Measurements from ENCODE around the gene MUCL3.
"Not testable (repeated sequence)": the region's sequence is repeated elsewhere in the genome, so short reads cannot be mapped to it uniquely, and the experiment has no call there.

Gene MUCL3

DNA sequence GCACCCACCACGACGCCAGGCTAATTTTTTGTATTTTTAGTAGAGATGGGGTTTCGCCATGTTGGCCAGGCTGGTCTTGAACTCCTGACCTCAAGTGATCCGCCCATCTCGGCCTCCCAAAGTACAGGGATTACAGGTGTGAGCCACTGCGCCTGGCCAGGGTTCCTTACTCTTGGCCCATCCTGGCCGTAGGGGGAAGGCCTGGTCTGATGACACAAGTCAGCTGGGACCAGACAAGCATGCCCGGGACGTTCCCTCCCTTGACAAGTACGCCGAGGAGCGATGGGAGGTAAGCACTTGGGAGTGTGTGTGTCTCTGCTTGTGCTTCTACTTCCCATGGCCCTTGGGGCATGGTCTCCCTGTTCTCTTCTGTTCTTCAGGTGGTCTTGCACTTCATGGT lies 30.3 kb upstream of the MUCL3 start:
- DNase-seq (ENCODE audit: low read depth in 3 of 3), result not testable (repeated sequence)

DNA sequence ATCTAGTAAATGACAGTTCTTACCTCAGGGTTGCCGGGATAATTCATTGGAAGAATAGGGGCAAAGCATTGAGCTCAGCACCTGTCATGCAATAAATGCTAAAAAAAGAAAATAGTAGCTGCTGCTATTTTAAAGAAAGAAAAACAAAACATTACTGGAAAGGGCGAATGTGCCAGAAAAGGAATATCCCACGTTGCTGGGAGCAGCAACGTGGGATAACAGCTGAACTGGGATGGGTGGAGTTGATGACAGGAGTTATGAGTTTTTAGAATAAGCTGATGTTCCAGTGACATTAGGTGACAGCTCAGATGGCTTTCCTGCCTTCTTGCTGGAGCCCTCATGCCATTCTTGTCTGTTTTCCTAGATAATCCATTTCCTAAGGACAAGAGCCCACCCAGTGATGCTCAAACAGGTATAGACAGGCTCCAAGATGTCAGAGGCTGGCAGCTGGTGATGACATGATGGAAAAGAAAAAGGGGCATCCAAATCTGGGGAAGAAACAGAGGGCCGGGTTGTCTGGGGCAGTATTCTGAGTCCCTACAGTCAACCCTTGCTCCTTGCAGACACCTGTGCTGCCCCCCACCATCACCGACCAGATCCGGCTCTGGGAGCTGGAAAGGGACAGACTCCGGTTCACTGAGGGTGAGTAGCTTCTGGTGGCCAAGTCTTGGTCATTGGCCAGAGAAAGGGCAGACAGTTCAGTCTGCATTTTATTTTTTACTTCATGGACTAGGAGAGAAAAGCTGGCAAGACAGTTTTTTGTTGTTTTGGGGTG lies 27.8 kb upstream of the MUCL3 start:
- DNase-seq (ENCODE audit: low read depth in 3 of 3), result no peak

DNA sequence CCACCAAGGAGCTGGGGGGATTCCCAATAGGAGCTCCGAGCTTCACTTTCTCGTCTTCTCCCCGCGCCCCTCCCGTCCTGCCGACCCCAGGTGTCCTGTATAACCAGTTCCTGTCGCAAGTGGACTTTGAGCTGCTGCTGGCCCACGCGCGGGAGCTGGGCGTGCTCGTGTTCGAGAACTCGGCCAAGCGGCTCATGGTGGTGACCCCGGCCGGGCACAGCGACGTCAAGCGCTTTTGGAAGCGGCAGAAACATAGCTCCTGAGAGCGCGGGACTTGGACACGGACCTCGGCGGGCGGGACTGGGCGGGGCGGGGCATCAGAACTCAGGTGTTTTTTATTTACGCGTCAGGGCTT lies 27.1 kb upstream of the MUCL3 start:
- no peak for DNase-seq (ENCODE audit: low read depth in 3 of 3)

DNA sequence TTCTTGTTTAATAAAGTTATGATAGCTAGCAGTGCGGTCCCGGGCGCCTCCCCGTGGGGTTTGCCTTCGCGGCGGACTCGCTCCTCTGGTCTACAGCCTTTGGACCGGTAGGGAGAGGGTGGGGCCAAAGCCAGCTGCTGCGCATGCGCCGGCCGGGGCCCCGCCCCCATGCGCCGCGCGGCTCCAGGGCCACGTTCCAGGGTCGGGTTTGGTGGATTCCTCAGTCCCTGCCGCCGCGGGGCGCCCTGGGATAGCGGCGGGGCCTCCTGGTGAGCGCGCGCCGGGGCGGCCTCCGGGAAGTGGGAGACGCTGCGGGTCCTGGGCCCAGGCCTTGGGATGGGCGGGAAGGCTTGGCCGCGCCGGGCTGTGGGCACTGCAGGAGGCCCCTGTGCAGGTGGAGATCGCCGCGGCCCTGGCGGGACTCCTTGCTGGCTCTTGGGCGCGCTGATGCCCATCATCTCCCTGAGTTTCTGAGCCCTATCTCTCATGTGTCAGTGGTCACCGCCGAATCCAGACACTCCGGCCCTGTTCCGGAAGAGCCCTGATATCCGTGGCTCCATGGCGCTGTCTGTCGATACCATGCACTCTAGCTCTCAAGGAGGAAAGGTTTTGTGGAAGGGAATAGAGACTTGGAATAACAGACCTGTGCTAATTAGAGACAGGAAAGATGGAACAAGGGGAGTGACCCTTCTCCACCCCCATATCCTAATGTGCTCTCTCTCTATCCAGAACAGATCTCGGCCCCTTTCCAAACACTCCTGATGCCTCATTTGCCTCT lies 26.5 kb upstream of the MUCL3 start, which contains the start of gene VARS2:
VARS2 (plus strand) TSS at position 163 of the 778 bp plus-strand sequence; CDS start at position 762, 599 bp downstream.
- peak; percentile 77 to 86 (median 81) for DNase-seq (ENCODE audit: low read depth in 3 of 3)

DNA sequence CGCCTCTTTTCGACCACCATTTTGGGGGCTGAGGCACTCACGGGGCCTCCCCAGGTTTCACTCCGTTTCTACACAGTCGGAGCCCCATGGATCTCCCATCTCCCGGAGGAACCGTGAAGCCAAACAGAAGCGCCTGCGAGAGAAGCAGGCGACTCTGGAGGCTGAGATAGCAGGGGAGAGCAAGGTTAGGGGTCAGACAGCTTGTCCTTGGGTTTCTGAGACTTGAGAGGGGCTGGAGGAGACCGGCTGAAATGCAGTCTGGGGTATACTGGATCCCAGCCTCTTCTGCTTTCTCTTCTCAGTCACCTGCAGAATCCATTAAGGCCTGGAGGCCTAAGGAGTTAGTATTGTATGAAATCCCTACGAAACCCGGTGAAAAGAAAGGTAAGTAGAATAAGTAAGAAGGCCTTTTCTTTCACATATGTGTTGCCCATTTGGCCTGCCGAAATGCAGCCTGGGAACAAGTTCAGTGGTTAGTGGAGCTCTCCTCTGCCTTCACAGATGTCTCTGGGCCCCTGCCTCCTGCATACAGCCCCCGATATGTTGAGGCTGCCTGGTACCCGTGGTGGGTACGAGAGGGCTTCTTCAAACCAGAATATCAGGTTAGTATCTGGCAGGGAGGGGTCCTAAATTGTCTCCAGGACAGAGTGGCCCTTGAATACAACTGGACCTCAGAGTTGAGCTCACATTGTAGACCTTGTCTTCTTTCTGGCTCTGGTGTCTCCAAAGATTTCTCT lies 25.8 kb upstream of the MUCL3 start:
- no peak for DNase-seq (ENCODE audit: low read depth in 3 of 3)

DNA sequence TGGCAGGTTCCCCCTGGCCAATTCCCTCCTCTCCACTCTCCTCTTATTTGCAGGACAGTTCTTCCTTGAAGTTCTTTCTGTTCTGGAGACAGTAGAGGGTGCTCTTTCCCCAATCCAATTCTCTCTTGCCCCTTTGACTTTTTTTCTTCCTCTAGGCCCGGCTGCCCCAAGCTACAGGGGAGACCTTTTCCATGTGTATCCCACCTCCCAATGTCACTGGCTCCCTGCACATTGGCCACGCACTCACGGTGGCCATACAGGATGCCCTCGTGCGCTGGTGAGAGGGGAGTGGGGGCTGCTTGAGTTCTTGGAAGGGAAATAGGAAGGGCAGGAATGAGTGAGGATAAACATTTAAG lies 25.2 kb upstream of the MUCL3 start:
- DNase-seq (ENCODE audit: low read depth in 3 of 3), result no peak

DNA sequence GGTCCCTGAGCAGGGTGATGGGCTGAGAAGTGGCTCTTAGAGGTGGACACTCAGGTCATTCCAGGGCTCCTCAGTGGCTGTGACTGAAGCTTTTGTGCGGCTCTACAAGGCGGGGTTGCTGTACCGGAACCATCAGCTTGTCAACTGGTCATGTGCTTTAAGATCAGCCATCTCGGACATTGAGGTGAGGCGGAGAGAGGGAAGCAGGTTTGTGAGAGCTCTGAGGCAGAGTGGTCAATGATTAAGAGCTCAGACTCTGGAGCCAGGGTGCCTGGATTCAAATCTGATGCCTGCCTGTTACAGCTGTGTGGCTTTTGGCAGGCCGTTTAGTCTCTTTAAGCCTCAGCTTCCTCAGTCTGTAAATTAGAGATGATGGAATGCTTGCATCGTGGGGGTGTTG lies 23.7 kb upstream of the MUCL3 start:
- DNase-seq (ENCODE audit: low read depth in 3 of 3), result no peak

DNA sequence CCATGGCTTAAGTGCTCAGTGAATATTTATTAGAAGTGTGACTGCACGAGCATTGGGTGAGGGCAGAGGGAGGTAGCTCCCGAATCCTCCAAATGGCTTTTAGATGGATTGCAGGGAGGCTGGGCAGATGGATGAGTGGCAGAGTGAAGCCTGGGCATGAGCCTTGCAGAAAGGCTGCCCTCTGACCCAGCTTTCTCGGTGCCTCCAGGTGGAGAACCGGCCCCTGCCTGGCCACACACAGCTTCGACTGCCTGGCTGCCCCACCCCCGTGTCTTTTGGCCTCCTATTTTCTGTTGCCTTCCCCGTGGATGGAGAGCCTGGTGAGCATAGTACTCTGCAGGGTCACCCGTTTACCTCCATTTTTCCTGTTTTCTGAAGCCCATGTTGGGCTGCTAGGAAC lies 23.3 kb upstream of the MUCL3 start:
- no peak for DNase-seq (ENCODE audit: low read depth in 3 of 3)

DNA sequence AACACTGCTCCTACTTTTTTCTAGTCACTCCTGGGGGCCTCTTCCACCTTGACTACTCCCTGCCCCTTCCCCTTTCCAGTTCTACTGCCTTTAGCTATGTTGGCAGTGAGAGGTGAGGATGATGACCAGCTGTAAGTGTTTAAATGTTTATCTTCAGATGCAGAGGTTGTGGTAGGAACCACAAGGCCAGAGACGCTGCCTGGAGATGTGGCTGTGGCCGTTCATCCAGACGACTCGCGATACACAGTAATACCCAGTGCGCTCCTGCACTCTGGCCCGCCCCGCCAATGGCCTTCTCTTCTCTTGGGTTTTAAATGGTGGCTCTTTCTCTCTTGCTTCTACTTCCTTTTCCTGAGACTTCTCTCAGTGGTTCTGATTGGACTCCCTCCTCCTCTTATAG lies 22.1 kb upstream of the MUCL3 start:
- DNase-seq (ENCODE audit: low read depth in 3 of 3), result no peak

DNA sequence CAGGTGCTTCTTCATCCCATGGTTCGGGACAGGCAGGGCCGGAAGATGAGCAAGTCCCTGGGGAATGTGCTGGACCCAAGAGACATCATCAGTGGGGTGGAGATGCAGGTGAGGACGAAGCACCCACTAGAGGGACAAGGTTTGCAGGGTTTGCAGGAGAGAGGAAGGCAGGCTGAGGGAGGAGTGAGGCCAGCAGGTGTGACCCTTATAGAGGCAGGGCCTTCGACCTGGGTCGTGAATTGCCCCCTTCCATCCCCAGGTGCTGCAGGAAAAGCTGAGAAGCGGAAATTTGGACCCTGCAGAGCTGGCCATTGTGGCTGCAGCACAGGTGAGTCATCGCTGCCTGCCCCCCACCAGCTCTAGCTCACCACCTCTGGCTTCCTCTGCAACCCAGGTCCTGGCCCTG lies 18.3 kb upstream of the MUCL3 start:
- DNase-seq (ENCODE audit: low read depth in 3 of 3), result no peak

DNA sequence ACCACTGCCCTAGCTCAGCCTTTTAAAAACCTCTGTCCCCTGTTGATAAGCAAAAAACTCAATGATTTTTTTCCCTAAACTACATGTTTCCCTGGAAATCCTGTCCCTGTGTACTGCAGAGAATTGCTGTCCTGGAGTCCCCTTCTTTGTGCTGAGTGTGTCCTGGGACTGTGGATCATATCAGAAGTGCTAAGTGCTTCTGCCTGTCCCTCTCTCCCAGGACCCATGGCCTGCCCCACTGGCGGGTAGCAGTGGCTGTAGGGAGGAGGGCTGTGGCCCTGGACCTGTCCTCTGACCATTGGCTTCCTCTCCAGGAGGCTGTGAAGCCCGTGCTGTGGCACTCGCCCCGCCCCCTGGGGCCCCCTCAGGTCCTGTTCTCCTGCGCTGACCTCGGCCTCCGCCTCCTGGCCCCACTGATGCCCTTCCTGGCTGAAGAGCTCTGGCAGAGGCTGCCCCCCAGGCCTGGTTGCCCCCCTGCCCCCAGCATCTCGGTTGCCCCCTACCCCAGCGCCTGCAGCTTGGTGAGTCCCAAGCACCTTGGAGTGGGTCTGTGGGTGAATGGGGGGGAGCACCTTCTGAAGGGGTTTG lies 16.6 kb upstream of the MUCL3 start:
- DNase-seq (ENCODE audit: low read depth in 3 of 3), result not testable (repeated sequence)

DNA sequence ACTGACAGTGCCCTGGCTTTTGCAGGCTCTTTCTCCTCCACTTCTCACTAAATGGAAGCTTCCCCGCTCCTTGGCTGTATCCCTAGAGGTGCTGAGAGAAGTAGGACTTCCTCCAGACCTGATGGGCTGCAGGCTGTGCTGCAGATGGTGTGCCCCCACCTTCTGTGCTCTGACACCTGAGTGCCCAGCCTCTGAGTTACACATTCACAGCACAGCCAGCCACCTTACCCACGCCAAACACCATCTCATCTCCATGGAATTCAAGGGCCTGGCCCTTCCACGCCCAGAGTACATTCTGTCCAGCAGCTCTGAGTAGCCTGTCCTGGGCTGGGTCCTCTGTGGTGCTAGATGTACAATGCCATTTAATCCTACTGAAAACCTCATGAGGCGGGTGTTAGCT lies 14.1 kb upstream of the MUCL3 start:
- no peak for DNase-seq (ENCODE audit: low read depth in 3 of 3)

DNA sequence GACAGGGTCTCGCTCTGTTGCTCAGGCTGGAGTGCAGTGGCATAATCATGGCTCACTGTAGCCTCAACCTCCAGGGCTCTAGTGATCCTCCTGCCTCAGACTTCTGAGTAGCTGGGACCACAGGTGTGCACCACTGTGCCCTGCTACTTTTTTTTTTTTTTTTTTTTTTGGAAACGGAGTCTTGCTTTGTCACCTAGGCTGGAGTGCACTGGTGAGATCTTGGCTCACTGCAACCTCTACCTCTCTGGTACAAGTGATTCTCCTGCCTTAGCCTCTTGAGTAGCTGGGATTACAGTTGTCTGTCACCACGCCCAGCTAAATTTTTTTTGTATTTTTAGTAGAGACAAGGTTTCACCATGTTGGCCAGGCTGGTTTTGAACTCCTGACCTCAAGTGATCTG lies 13.7 kb upstream of the MUCL3 start:
- DNase-seq (ENCODE audit: low read depth in 3 of 3), result not testable (repeated sequence)

DNA sequence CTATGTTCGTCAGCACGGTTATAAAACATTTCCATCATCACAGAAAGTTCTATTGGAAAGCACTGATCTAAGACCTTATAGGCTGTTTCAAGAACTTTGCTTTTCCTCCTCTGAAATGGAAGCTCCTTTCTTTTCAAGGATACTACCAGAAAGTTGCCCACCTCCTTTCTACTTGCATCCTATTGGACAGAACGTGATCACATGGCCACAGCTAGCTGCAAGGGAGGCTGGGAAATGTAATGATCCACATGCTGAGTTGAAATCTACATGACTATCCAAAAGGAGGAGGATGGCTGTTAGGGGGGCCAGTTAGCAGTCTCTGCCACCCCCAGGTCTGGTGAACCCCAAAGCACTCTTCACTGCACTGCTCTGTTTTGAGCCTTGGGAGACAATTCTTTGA lies 12.1 kb upstream of the MUCL3 start:
- DNase-seq (ENCODE audit: low read depth in 3 of 3), result no peak

DNA sequence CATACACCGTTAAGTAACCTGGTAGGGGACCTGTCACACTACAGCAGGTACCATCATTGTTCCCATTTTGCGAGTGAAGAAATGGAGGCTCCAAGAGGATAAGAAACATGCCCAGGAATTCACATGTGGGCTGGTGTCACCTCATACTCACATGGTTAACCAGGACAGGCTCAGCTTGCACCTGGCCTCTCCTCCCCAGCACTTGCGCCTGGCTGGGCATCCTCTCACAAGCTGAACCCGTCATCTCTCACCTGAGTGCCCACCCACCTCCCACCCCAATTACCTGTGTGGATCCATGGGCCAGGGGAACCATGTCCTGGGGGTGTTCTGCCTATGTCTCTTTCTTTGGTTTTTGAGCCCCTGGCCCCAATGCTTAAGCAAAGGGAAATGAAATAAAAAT lies 10.3 kb upstream of the MUCL3 start:
- no peak for DNase-seq (ENCODE audit: low read depth in 3 of 3)

DNA sequence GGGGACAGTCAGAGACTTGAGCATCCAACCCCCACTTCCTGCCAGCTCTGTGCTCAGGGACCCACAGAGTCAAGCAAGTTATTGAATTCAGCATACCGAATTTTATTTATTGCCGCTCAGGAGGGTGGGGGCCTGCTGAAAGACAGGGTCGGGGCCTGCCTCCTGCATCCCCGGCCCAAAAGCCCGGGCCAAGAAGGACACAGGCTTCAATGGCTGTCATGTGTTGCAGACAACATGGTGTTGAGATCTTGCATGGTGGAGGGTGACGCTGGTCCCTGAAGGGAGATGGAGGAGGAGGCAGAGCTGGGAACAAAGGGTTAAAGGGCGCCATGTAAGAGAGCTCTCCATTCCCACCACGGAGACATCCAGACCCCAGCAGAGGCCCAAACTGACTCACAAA lies 9.5 kb upstream of the MUCL3 start:
- no peak for DNase-seq (ENCODE audit: low read depth in 3 of 3)

DNA sequence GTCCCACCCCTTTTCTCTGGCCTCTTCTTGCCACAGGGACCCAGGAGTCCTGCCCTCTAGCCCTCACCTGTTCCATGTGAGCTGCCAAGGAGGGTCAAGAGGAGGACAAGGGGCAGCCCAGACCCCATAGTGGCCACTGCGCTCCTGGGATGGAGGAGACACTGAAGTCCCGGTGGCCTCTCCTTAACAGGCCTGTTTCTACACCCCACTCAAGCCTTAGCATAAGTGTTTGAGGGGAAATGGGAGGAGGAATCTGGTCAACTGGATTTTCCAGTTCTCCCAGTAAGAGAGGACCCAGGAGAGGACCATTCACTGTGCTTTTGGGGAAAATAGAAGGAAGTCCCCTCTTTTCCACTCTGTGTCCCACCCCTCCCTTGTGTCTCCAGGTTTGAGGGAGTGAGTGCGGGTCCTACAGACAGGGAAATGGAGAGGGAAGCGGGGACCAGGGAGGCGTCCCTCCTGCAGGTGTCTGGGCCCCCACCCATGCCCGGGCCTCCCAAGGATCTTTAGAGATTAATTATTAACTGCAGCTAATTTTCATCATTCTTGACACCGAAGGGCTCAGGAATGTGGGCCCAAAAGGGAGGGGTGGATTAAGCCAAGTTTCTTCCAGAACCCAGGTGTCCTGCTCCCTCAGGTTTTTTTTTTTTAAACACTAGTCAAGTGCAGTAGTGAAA lies 8.7 kb upstream of the MUCL3 start, which contains the start of gene SFTA2:
SFTA2 (minus strand) TSS at position 202 of the 677 bp plus-strand sequence; CDS start at position 128, 74 bp downstream.
- DNase-seq (ENCODE audit: low read depth in 3 of 3), result no peak

DNA sequence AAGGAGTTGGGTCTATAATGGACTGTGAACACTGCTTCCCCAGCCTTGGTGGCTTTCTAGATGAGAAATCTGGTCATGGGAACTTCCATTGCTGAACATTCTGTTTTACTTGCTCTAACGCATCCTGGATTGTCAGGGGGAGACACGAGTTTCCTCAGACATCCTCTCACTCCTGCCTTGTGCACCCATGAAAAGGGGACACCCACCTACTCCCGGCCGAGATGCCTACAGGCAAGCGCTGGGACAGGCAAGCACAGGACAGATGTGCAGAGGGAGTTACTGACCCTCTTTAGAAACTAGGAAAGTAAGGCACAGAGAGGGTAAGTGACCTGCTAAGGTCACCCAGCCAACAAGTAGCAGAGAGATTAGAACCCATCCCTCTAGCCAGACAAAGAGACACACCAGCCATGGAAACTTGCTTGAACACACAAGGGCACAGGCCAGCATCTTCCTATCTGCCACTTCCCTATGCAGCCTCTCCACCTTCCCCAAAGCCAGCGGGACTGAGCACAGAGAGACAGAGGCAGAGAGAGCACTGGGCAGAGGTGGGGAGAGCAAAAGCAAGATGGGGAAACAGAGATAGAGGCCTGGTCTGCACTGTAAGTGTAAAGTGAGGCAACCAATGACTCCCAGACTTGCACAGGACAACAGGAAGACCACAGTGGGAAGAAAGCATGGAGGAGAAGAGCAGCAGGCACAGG lies 8.0 kb upstream of the MUCL3 start:
- no peak for DNase-seq (ENCODE audit: low read depth in 3 of 3)

DNA sequence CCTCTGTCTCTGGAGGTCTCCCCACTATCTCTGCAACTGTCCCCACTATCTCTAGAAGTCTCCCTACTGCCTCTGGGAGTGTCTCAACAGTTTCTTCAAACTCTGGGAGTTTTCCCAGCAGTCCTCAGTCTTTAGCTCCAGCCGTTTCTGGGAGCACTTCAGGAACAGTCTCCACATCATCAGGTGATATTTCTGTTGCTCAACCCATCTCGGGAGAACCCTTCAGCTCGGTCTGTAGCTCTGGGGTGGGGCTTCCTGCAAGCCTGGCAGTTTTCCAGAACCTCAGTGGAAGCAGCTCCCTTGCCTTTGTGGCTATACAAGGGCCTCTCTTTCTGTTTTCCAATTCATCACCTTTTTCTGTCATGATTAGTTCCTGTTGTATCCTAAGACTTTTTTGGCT lies 5.8 kb upstream of the MUCL3 start:
- no peak for DNase-seq (ENCODE audit: low read depth in 3 of 3)

DNA sequence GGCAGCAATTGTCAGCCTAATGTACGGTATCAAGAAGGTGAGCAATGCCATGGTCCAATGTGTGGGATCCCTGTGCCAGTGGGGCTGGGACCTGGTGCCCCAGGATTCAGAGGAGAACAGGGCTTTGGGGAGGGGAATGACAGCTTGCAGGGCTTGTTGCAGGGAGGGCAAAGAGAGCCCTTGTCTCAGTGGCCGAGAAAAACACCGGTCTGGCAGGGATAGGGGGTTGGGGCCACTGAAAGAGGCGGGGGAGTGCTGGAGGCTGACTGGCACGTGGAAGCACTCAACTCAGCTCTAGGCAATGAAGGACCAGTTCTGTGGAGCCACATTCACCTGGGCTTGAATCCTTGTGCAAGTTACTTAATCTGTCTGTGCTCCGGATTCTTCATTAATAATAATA lies 3.5 kb upstream of the MUCL3 start:
- DNase-seq (ENCODE audit: low read depth in 3 of 3), result no peak

DNA sequence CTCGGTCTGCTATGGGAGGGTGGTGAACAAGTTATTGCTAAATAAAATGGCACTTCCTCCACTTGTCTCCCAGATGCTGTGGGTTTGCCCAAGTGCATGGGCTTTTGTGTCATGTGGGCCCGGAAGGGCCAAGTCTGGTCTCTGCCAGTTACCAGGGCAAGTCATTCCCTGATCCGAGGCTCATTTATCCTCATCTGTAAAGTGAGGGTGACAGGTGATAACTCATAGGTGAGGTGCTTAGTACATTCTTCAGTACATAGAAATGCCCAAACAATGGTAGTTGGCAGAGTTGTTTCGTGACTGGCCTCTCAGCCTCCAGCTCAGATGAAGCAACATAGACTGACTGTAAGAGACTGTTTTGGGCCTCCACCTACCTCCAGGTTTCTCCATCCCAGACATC lies 2.0 kb upstream of the MUCL3 start:
- DNase-seq (ENCODE audit: low read depth in 3 of 3), result no peak
